CD4-positive, alpha-beta memory T cell (primary cell): ENCODE results near the gene TP53BP1. TPM values are rescaled to one million over a fixed set of nuclear protein-coding genes. Genes with fewer than 3 reads are reported as not detected.
A peak's percentile ranks its signal among the peaks of the same experiment; 100 is the strongest.

ENCODE experiments used
- CTCF ChIA-PET: fragments of 350-600 bp; sonication (Branson Sonifier 250); formaldehyde crosslinking; loops from one replicate; lab custom pipeline; 2021; ENCODE audit warnings: inconsistent platforms; ENCODE audit not compliant: partially characterized antibody; lab: Charles Lee
- POLR2A ChIA-PET: fragments of 350-600 bp; sonication (Branson Sonifier 250); formaldehyde crosslinking; loops from one replicate; lab custom pipeline; 2021; ENCODE audit not compliant: partially characterized antibody; lab: Charles Lee
- DNase-seq, 5 donors: peaks; one replicate each; pipeline versions ENCODE4 v3.0.0 to v3.0.0-alpha.2; 2020 to 2022; ENCODE audit warnings: mixed read lengths in 1 of 5
- H3K27ac ChIP-seq: one replicate; pipeline ENCODE4 v1.7.0; 2013; ENCODE audit warnings: low read depth, low read length
- H3K27me3 ChIP-seq: 2 replicates; pipeline ENCODE4 v1.7.0; 2013; ENCODE audit warnings: mild to moderate bottlenecking, low read length, moderate library complexity; ENCODE audit not compliant: insufficient read depth
- H3K36me3 ChIP-seq: 2 replicates; pipeline ENCODE4 v1.7.0; 2013; ENCODE audit warnings: mild to moderate bottlenecking, low read length, moderate library complexity; ENCODE audit not compliant: insufficient read depth
- H3K4me1 ChIP-seq: 2 replicates; pipeline ENCODE4 v1.7.0; 2013; ENCODE audit warnings: mild to moderate bottlenecking, low read length, moderate library complexity; ENCODE audit not compliant: insufficient read depth
- H3K4me3 ChIP-seq, 2 donors: one replicate each; pipeline ENCODE4 v1.7.0; 2013; ENCODE audit warnings: low read length in 2 of 2, mild to moderate bottlenecking in 1 of 2
- H3K9me3 ChIP-seq, 2 donors: one replicate each; pipeline ENCODE4 v1.7.0; 2013; ENCODE audit warnings: low read length in 2 of 2, control low read depth in 1 of 2; ENCODE audit not compliant: control insufficient read depth in 1 of 2
- H3K27ac Mint-ChIP-seq, 7 donors: one replicate each; pipeline ENCODE4 v1.8.0; 2020 to 2021; ENCODE audit warnings: mixed read lengths in 7 of 7, mild to moderate bottlenecking in 6 of 7, inconsistent platforms in 3 of 7, moderate library complexity in 3 of 7
- H3K27me3 Mint-ChIP-seq, 2 donors: one replicate each; pipeline ENCODE4 v1.8.0; 2020 to 2021; ENCODE audit warnings: mixed read lengths in 2 of 2
- H3K36me3 Mint-ChIP-seq, 2 donors: one replicate each; pipeline ENCODE4 v1.8.0; 2020 to 2021; ENCODE audit warnings: mixed read lengths in 2 of 2, inconsistent platforms in 1 of 2, mild to moderate bottlenecking in 1 of 2
- H3K4me1 Mint-ChIP-seq, 4 donors: one replicate each; pipeline ENCODE4 v1.8.0; 2020 to 2021; ENCODE audit warnings: mixed read lengths in 4 of 4, mild to moderate bottlenecking in 1 of 4
- H3K4me3 Mint-ChIP-seq, 8 donors: one replicate each; pipeline ENCODE4 v1.8.0; 2020 to 2021; ENCODE audit warnings: mixed read lengths in 8 of 8, mild to moderate bottlenecking in 7 of 8, moderate library complexity in 6 of 8, inconsistent platforms in 3 of 8
- H3K9me3 Mint-ChIP-seq, 8 donors: one replicate each; pipeline ENCODE4 v1.8.0; 2020 to 2021; ENCODE audit warnings: mixed read lengths in 8 of 8, mild to moderate bottlenecking in 5 of 8, inconsistent platforms in 3 of 8, moderate library complexity in 1 of 8
- intact Hi-C: fragments of 100-400 bp; cut with micrococcal nuclease; formaldehyde crosslinking; loops from one replicate; pipeline ENCODE4 v1.15.1; 2023
- polyA plus RNA-seq, 2 donors: library from polyadenylated mRNA; unstranded; fragments of 300-500 nt; fragmentation: Illumina TruSeq; gene quantifications; one replicate each; pipeline ENCODE4 v1.2.3, GENCODE V29; 2021
- total RNA-seq, 2 experiments: library from RNA; stranded (reverse); gene quantifications; one replicate each; pipeline ENCODE4 v1.2.3, GENCODE V29; 2021

TP53BP1 gene
- total and polyA plus RNA-seq, 4 experiments from 2014 or later: 2.7 to 46.3 (median 25.5) TPM

- Mint-ChIP-seq H3K4me1 (peaks cover 7 to 14% (median 13%) of the 10 kb centered on the region in 4 donors), H3K27ac (peak overlapping the region in 1 of 7 donors; percentile 70), H3K36me3 (peaks cover 0 to 11% of the 10 kb centered on the region in 2 donors), H3K4me3 (peak overlapping the region in 4 of 8 donors; percentile 25 to 36 (median 31)), H3K27me3 (peaks cover 5 to 21% of the 10 kb centered on the region in 2 donors), H3K9me3 (no peaks in the 10 kb centered on the region)
- no peak for DNase-seq
- POLR2A ChIA-PET: no interaction called here
- no peak overlapping the region for H3K27ac ChIP-seq
- H3K4me1 ChIP-seq: peaks cover 13% of the 10 kb centered on the region
- H3K27me3 ChIP-seq: peaks cover 8% of the 10 kb centered on the region
- H3K9me3 ChIP-seq: no peaks in the 10 kb centered on the region
- CTCF ChIA-PET: no interaction called here
- H3K36me3 ChIP-seq: no peaks in the 10 kb centered on the region
- intact Hi-C loops: loop anchor here (10.0 kb wide), 1 partner anchor 307 kb away; the partner anchor contains the start of genes MFAP1 and WDR76
- H3K4me3 ChIP-seq: no peak overlapping the region
Observed at GRCh38 chr15:43518197-43518761, 25.3 kb upstream of the TP53BP1 start.

GRCh38 chr15:43517354-43518196 is 24.6 kb upstream of the TP53BP1 start, which contains the start of gene MAP1A:
Gene MAP1A (plus strand): TSS chr15:43517608. CDS start chr15:43521474, 3,866 bp downstream.
- POLR2A ChIA-PET: no interaction called here
- H3K36me3 ChIP-seq: no peaks in the 10 kb centered on the region
- Mint-ChIP-seq H3K36me3 (peaks cover 0 to 11% of the 10 kb centered on the region in 2 donors), H3K27ac (peak within 1 kb of the TSS in 5 of 7 donors; percentile 20 to 75 (median 65)), H3K27me3 (peaks cover 5 to 21% of the 10 kb centered on the region in 2 donors), H3K4me1 (peaks cover 7 to 15% (median 13%) of the 10 kb centered on the region in 4 donors), H3K9me3 (no peaks in the 10 kb centered on the region), H3K4me3 (peak within 1 kb of the TSS in 4 of 8 donors; percentile 25 to 36 (median 31))
- CTCF ChIA-PET: no interaction called here
- H3K27me3 ChIP-seq: peaks cover 8% of the 10 kb centered on the region
- intact Hi-C loops: loop anchor here (10.0 kb wide), 1 partner anchor 307 kb away; the partner anchor contains the start of genes MFAP1 and WDR76
- no peak within 1 kb of the TSS for H3K4me3 ChIP-seq
- no peak for DNase-seq
- no peak within 1 kb of the TSS for H3K27ac ChIP-seq
- H3K9me3 ChIP-seq: no peaks in the 10 kb centered on the region
- H3K4me1 ChIP-seq: peaks cover 13% of the 10 kb centered on the region

- Histone ChIP-seq H3K36me3 (no peaks in the 10 kb centered on the region), H3K4me3 (no peak overlapping the region), H3K4me1 (peaks cover 13% of the 10 kb centered on the region), H3K27ac (no peak overlapping the region), H3K9me3 (no peaks in the 10 kb centered on the region), H3K27me3 (peaks cover 8% of the 10 kb centered on the region)
- intact Hi-C loops: loop anchor here (10.0 kb wide), 1 partner anchor 308 kb away; the partner anchor contains the start of genes MFAP1 and WDR76
- Mint-ChIP-seq H3K4me1 (peaks cover 10 to 19% (median 17%) of the 10 kb centered on the region in 4 donors), H3K27ac (no peak overlapping the region), H3K9me3 (no peaks in the 10 kb centered on the region), H3K27me3 (peaks cover 5 to 21% of the 10 kb centered on the region in 2 donors), H3K36me3 (peaks cover 0 to 11% of the 10 kb centered on the region in 2 donors), H3K4me3 (no peak overlapping the region)
- DNase-seq: no peak
- POLR2A ChIA-PET: no interaction called here
- CTCF ChIA-PET: interaction anchor here (7.7 kb wide), 1 partner anchor 26 kb away, joined by 252 read pairs; the partner anchor contains the start of gene TP53BP1
Observed at GRCh38 chr15:43516801-43517353, 23.9 kb upstream of the TP53BP1 start.

- ChIA-PET CTCF (interaction anchor here (3.5 to 7.7 kb wide), 3 partner anchors 26 to 141 kb away, joined by 29 to 252 read pairs (median 58); partner anchors contain the start of gene TP53BP1), POLR2A (no interaction called here)
- peaks cover 5 to 21% of the 10 kb centered on the region in 2 donors for H3K27me3 Mint-ChIP-seq
- Histone ChIP-seq H3K27me3 (peaks cover 8% of the 10 kb centered on the region), H3K27ac (no peak overlapping the region), H3K36me3 (no peaks in the 10 kb centered on the region), H3K9me3 (no peaks in the 10 kb centered on the region), H3K4me1 (peaks cover 19% of the 10 kb centered on the region), H3K4me3 (no peak overlapping the region)
- peak overlapping the region in 2 of 7 donors; percentile 54 to 75 for H3K27ac Mint-ChIP-seq
- DNase-seq: no peak
- peaks cover 0 to 4% of the 10 kb centered on the region in 2 donors for H3K36me3 Mint-ChIP-seq
- no peaks in the 10 kb centered on the region for H3K9me3 Mint-ChIP-seq
- intact Hi-C loops: loop anchor here (10.0 kb wide), 1 partner anchor 309 kb away; the partner anchor contains the start of genes MFAP1 and WDR76
- H3K4me1 Mint-ChIP-seq: peaks cover 15 to 24% (median 22%) of the 10 kb centered on the region in 4 donors
- H3K4me3 Mint-ChIP-seq: no peak overlapping the region
Observed at GRCh38 chr15:43516185-43516584, 23.2 kb upstream of the TP53BP1 start.

GRCh38 chr15:43515741-43516140 is 22.8 kb upstream of the TP53BP1 start:
- H3K36me3 ChIP-seq: no peaks in the 10 kb centered on the region
- Mint-ChIP-seq H3K4me1 (peaks cover 16 to 29% (median 24%) of the 10 kb centered on the region in 4 donors), H3K27me3 (peaks cover 5 to 21% of the 10 kb centered on the region in 2 donors), H3K27ac (no peak overlapping the region), H3K36me3 (no peaks in the 10 kb centered on the region), H3K4me3 (no peak overlapping the region), H3K9me3 (no peaks in the 10 kb centered on the region)
- DNase-seq: no peak
- POLR2A ChIA-PET: interaction anchor here (2.1 kb wide), 1 partner anchor 27 kb away, joined by 7 read pairs; no protein-coding TSS in a partner anchor
- intact Hi-C loops: loop anchor here (10.0 kb wide), 1 partner anchor 309 kb away; the partner anchor contains the start of genes MFAP1 and WDR76
- H3K9me3 ChIP-seq: no peaks in the 10 kb centered on the region
- H3K27ac ChIP-seq: no peak overlapping the region
- CTCF ChIA-PET: interaction anchor here (0.9 to 7.7 kb wide), 6 partner anchors 25 to 143 kb away, joined by 3 to 252 read pairs (median 26); partner anchors contain the start of gene TP53BP1
- H3K4me1 ChIP-seq: peaks cover 23% of the 10 kb centered on the region
- H3K27me3 ChIP-seq: peaks cover 8% of the 10 kb centered on the region
- H3K4me3 ChIP-seq: no peak overlapping the region

- ChIA-PET CTCF (interaction anchor here (0.7 to 7.7 kb wide), 27 partner anchors 9 to 289 kb away, joined by 3 to 252 read pairs (median 5); partner anchors contain the start of genes ELL3, TP53BP1, TUBGCP4 and ZSCAN29), POLR2A (interaction anchor here (0.5 to 5.4 kb wide), 6 partner anchors 12 to 56 kb away, joined by 3 to 97 read pairs (median 4); partner anchors contain the start of gene TP53BP1)
- no peaks in the 10 kb centered on the region for H3K9me3 Mint-ChIP-seq
- no peaks in the 10 kb centered on the region for H3K9me3 ChIP-seq
- H3K4me1 ChIP-seq: peaks cover 31% of the 10 kb centered on the region
- H3K27ac Mint-ChIP-seq: peak overlapping the region; percentile 35 to 83 (median 58)
- H3K4me3 Mint-ChIP-seq: peak overlapping the region in 3 of 8 donors; percentile 22 to 60 (median 32)
- no peak overlapping the region for H3K27ac ChIP-seq
- intact Hi-C loops: loop anchor here (1.0 to 10.0 kb wide), 5 partner anchors 31 to 310 kb away; partner anchors contain the start of genes MFAP1, PDIA3 and WDR76
- H3K36me3 Mint-ChIP-seq: peaks cover 0 to 6% of the 10 kb centered on the region in 2 donors
- H3K27me3 Mint-ChIP-seq: peaks cover 5 to 18% of the 10 kb centered on the region in 2 donors
- peak in 3 of 5 donors; percentile 28 to 34 (median 33) for DNase-seq
- H3K36me3 ChIP-seq: no peaks in the 10 kb centered on the region
- peaks cover 23 to 41% (median 34%) of the 10 kb centered on the region in 4 donors for H3K4me1 Mint-ChIP-seq
- H3K27me3 ChIP-seq: peaks cover 8% of the 10 kb centered on the region
- no peak overlapping the region for H3K4me3 ChIP-seq
Observed at GRCh38 chr15:43514241-43515057, 21.5 kb upstream of the TP53BP1 start.
